Esophagus mucosa (tissue), 1 donor: ENCODE results near the gene ALOX12B. TPM values are rescaled to one million over a fixed set of nuclear protein-coding genes. Genes with fewer than 3 reads are reported as not detected.
A peak's percentile ranks its signal among the peaks of the same experiment; 100 is the strongest.
"Not testable (repeated sequence)": the region's sequence is repeated elsewhere in the genome, so short reads cannot be mapped to it uniquely, and the experiment has no call there.

Experiments
- ATAC-seq: fragments of 200-7000 bp; cut with Tn5 transposase; one replicate; pipeline ENCODE4 v1.9.1; 2020
- total RNA-seq: library from RNA; stranded (reverse); gene quantifications from one replicate; pipeline ENCODE4 v1.2.4, GENCODE V29; 2023
- donor health status: DM: yes; HTN: yes; CAD: no.

Gene ALOX12B
- total RNA-seq, 1 donor from 2014 or later = 15.0 TPM

DNA sequence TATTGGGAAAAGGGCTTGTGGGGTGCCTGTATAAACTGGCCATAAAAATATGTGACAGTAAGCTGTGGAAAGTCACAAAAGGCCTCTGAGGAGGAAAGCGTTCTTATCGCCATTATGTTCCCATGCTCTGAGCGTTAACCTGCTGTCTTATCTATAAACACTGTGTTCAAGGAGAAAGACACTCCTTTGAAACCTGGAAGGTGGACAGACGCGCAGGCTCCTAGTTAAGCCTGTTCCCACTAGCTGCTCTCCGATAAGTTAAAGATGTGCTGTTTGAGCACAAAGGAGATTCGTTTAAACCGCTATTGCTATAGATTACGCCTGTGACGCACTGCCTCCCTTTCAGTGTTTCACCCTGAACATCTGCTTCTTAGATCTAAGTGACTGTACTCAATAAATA, 5.2 kb downstream of the ALOX12B start:
- no peak for ATAC-seq

DNA sequence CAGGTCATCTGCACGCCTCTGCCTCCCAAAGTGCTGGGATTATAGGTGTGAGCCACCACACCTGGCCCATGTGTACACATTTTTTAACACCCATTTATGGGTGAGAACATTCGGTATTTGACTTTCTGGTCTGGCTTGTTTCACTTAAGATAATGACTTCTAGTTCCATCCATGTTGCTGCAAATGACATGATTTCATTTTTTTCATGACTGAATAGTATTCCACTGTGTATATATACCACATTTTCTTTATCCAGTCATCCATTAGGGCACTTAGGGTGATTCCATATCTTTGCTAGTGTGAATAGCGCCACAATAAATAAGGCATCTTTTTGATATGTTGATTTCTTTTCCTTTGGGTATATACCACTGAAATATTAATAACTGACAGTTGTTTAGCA, 5.6 kb downstream of the ALOX12B start:
- no peak for ATAC-seq

DNA sequence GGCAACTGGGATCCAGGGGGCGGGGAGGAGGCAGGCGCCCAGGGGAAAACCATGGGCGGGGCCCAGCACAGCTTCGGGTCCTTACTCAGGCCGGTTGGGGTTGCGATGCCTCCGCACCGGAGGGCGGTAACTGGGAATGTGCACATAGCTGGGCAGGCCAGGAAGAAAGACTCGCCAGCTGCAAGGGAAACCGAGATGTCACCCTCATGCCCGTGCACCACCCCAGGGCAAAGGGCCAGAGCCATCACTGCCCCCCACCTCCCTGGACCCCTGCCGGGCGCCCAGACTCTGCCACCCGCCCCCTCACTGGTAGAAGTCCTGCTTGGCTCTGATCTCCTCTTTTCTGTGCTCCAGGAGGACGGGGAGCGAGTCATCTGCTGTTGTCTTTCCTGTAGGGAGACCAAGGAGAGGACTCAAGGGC, 6.7 kb downstream of the ALOX12B start:
- peak; percentile 11 for ATAC-seq

DNA sequence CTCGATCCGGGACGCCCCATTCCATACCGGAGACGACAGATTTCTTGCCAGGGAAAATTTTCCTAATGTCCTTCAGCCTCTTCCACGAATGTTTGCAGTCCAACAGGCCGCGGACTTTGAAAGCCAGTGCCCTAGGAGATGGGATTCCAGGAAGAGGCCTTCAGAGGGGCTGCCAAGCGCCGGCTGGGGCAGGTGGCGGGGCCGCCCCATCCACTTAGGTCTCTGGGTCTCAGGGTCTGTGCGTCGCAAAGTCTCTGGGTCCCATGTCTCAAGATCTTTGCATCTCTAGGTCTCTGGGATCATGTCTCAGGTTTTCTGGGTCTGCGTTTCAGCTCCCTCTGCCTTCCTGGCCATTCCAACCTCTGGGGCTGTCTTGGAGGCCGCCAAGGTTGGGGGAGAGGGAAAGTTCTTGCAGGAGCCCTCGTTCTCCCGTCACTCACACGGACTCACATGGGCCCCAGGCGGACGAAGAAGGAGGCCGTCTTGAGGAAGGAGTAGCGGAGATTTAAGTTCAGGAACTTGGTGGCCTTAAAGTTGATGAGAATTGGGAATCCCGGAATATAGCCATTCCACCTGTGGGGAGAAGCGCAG, 7.2 kb downstream of the ALOX12B start:
- no peak for ATAC-seq

DNA sequence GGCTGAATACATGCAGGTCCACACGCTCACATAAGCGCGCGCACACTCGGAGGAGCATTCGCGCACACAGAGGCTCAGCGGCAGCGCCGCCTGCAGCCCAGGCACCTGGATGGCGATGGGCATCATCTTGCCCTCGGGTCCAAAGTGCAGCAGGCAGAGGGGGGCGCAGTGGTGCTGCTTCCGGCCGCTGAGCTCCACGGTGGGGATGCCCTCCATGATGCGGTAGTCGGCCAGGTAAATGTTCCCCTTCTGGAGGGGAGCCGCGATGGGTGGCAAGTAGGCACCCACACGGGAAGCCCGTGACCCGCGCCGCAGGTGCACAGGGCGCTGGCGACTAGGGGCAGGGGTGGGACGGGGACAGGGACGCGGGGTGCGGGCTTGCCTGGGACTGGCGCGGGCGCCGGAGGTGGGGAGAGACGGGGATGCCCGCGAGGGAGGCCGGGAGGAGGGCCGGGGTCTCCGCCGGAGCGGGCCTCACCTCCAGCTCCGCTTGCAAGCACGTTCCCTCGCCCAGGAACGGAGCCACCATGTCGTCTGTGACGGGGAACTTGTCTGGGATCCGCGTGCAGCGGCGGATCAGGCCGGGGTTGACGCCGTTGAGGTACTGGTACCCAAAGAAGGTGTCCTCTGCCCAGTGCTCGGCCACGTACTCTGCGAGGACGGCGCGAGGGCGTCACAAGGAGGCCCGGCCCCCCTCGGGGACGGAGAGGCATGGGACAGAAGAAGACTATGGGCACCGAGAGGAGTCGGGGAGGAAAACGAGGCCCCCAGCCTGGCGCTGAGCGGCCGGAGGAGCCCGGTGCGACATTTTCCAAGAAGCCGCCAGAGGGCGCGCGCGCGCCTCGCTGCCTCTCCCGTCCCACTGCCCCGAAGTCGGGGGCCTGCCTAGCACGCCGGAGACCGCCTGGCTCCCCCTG, 8.0 kb downstream of the ALOX12B start:
- peak; percentile 55 for ATAC-seq

DNA sequence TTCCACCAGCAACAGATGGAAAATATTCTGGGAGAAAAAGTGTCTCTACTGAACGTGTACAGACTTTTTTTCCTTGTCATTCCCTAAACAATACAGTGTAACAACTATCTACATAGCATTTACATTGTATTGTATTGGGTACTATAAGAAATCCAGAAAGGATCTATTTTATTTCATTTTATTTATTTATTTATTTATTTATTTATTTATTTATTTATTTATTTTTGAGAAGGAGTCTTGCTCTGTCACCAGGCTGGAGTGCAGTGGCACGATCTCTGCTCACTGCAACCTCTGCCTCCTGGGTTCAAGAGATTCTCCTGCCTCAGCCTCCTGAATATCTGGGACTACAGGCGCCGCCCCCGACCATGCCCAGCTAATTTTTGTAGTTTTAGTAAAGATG, 9.6 kb downstream of the ALOX12B start:
- ATAC-seq = not testable (repeated sequence)

DNA sequence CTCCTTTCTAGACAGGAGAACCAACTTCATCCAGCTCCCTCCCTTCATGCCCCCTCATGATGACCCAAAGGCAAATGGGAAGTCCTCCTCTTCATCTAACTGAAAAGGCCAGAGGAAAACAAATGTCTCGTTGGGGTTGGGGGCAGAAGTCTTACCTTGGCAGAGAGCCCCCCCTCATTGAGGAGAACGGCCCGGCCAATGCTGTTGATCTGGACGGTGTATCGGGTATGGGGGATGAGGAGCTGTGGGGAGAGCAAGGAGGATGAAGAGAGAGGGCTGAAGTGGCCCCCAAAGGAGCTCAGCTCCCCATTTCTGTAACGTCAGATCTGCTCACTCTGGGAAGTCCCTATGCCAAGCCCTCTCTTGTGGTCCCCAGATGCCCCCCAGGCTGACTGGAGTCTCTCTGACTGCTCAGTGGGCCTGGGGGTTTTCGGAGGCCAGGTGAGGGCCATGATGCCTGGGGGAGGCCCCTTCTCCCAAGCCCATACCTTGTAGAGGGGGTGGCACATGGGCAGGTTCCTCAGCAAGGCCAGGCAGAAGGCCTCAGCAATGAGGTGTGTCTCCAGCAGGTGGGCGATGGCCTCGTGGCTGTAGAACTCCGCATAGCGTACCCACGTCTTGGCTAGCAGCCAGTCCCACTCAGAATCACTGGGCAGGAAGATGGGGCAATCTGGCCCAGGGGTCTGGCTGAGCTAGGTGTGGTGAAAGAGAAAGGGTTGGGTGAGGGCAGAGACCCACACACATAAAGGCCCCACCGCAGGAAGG, 10.8 kb downstream of the ALOX12B start:
- no peak for ATAC-seq

DNA sequence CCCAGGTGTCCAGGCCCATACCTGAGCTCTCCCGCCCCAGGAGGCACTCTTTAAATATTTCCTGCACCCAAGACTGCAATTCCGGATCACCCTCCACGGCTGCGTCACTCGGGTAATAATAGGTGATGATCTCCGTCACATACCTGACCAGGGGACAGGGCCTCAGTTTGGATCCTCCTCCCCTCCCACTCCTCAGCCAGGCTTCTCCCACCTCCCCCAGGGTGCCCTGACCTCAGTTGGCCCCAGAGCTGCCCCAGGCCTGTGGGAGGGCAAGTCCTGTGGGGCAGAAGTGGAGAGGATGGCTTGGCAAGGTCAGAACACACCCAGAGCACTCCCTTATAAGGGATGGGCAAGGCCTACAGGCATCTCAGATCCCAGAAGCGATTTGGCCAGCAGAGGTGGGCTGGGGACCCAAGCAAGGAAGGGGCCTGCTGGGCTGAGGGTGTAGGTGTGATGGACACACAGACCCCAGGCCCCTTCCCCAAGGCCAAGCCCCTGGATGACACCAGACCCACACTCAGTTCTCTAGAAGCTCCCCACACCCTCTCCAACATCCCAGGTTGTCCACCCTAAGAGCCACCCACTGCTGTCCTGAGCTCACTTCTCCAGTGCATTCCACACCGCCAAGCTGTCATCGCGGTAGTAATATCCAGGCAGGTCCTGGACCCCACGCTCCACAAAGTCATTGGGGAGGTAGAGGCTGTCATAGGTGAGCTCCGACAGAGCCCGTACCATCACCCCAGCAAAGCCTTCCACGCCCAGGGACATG, 11.8 kb downstream of the ALOX12B start:
- ATAC-seq = no peak

DNA sequence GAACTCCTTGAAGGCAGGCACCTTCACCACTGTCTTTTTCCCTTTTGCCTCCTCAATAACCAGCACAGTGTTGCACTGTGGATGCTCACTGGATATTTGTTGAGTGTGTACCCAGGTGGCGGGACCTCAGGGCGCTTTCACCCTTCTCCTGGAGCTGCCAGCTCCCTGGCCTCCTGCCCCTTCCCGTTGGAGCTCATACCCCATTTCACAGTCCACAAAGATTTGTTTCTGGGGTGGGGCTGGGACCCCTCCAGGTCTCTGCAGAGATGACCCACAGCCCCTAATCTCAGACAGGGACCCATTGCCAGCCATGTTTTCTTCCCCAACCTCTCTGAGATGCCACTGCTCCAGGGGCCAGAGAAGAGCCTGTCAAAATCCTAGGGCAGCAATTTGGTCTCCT, 12.4 kb downstream of the ALOX12B start:
- ATAC-seq = no peak

DNA sequence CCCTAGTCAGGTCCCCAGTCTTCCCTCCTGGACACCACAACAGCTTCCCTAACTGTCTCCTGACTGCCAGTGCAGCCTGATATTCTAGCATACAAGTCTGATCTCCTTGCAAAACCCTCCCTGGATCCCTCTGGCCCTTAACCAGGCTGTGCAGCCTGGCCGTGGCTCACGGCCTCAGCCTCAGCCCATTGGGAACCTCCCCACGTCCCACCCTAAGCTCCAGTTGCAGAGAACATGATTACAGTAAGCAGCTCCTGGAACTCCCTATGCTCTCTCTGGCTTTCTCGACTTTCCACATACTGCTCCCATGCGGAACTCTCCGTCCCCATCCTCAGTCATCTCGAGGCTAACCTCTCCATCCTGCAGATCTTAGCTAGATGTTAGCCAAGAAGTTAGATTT, 13.0 kb downstream of the ALOX12B start:
- ATAC-seq = no peak

DNA sequence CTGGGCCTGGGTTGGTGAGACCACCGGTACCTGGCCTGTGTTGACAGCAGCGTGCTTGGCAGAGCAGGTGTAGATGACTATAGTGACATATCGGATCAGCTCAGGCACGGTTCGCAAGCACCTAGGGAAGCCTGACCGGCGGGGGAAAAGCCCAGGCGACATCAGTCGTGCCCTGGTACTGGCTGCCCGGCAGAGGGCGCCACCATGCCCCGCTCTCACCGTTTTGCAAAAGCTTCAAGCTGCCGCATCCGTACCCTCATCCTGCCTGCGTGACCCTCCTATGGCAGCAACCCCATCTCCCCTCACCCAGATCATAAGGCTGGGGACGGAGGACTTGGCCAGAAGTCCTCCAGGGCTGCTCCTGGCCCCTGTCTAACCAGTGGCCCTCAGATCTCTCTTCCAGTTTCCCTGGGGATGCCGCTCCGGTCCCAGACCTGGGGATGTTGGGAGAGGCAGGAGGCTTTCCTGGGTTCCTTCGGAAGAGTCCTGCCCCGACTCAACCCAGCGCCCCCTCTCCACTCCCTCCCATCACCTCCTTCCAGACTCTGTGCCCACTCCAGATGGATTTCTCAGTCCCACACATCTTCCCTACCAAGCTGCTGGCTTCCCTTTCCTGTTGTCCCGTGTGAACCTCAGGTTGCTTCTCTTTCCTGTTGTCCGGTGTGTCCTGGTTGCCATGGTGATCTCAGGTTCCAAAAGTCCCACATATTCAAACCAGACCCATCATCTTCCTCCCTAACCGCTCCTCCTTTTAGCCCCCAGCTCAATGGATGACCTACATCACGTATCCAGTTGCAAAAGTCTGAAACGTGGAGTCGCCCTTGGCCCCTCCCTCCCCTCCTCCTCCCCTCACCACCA, 13.7 kb downstream of the ALOX12B start:
- peak; percentile 67 for ATAC-seq

DNA sequence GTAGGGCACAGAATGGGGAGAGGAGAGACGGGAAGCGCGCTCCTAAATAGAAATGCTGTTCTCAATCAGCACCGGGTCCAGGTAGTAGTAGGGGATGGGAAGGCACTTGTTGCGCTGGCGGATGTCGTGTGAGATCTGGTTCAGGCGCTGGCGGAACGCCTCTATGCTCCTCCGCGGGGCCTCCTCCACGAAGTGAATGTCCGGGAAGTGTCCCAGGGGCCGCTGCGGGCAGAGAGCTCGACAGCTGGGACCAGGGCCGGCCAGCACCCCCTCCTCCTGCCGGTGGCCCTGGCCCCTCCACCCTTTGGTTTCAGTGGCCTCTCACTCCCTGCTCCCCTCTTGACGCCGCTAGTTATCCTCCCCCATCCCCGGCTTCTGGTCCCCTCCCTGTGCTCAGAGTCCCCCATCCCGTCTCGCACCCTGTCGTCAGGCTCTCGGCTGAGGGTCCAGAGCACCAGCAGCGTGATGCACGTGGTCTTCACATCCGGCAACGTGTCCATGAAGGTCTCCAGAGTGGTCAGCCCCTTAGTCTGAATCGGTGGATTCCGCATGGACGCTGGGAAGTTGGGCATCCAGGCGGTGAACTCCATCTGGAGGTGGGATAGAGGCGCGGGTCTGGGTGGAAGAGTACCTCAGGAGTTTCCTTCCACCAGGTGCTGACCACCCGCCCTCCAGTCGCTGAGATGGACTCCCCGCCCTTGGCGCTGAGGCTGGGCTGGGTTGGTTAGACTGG, 14.6 kb downstream of the ALOX12B start:
- ATAC-seq = no peak

DNA sequence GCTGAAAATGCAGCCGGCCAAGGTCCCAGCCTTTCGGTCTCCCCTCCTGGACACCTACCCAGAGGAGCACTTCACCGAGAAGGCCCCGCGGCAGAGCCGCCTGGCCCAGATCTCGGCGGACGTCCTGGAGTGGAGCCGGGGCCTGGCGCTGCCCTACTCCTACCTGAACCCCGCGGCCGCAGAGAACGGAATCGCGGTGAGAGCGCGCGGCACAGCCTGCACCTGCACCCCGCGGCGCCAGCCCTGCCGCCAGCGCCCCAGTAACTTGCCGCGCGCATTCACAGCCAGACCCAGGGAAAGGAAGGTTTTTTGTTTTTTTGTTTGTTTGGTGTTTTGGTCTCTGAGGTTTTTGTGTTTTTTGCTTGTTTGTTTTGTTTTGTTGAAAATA, 15.2 kb downstream of the ALOX12B start:
- peak; percentile 9 for ATAC-seq

DNA sequence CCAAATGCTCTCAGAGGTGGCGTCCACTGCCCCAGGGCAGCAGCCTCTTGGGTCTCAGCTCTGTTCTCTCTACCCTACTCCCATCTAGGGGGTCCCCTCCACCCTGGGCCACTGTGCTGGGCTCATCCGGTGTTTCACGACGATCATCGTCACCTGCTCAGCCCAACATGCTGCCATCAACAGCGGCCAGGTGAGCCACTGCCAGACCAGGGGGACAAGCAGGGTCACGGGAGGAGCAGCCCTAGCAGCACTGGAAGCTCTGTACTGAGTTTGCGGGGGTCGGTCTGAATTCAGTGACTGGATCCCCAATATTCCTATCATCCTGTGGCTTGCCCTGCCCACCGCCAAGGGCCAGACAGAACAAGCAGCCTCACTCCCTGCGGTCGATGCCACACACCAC, 16.0 kb downstream of the ALOX12B start:
- no peak for ATAC-seq

DNA sequence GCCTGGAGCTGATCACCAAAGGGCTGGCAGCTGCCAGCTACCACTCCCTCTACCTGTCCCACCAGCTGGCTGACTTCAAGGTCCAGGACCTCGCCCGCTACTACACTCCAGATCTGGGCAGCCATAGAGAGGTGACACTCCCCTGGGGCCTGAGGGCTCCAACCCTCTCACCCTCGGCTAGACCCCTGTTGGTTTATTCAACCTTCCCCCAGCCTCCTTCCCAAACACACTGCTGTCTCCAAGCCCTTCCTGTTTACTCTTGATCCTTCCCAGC, 18.0 kb downstream of the ALOX12B start:
- ATAC-seq = peak; percentile 27

DNA sequence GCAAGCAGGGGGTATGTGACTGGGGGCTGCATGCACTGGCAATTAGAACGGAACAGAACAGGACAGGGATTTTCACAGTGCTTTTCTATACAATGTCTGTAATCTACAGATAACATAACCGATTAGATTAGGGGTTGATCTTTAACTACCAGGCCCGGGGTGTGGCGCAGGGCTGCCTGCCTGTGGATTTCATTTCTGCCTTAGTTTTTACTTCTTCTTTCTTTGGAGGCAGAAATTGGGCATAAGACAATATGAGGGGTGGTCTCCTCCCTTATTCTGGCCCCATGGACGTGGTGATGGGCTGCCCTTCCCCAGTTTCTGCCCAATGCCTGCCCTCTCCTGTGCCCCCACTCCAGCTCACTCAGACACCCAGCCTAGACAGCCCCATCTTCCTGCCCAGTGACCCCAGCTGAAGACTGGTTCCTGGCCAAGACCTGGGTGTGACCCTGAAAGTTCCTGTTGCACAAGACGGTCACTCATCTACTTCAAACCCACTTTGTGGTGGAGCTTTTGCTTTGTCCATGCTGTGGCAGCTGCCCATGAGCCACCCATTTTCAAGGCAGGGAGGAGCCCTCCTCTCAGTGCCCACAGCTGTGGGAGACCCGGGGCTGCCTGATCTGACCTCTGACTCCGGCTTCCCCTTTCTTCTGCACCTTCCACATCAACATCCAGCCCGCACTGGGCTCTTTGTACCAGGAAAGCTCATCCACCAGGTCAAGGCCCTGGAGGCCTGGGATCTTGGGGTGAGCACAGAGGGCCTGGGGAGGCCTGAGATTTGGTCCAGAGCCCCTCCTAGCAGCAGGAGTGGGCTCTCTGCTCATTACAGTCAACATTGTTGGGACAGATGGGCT, 18.6 kb downstream of the ALOX12B start:
- peak; percentile 2 for ATAC-seq

DNA sequence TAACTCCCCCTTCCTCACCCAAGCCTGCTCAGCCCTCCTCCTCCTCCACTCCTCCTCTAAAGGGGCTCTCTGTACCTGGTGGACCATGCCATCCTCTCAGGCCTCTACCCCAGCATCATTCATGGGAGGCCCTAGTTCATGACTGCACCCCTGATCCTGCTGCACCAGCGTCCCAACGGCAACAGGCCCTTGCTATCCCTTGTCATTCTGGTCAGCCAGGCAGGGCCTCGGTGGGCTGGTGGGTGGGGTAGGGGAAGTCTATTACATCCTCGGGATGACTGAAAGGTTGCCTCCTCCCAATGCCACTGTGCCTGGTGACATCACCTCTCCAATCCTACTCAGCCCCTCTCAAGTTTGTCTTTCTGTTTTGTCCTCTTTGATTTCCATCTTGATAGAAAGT, 19.7 kb downstream of the ALOX12B start:
- no peak for ATAC-seq

DNA sequence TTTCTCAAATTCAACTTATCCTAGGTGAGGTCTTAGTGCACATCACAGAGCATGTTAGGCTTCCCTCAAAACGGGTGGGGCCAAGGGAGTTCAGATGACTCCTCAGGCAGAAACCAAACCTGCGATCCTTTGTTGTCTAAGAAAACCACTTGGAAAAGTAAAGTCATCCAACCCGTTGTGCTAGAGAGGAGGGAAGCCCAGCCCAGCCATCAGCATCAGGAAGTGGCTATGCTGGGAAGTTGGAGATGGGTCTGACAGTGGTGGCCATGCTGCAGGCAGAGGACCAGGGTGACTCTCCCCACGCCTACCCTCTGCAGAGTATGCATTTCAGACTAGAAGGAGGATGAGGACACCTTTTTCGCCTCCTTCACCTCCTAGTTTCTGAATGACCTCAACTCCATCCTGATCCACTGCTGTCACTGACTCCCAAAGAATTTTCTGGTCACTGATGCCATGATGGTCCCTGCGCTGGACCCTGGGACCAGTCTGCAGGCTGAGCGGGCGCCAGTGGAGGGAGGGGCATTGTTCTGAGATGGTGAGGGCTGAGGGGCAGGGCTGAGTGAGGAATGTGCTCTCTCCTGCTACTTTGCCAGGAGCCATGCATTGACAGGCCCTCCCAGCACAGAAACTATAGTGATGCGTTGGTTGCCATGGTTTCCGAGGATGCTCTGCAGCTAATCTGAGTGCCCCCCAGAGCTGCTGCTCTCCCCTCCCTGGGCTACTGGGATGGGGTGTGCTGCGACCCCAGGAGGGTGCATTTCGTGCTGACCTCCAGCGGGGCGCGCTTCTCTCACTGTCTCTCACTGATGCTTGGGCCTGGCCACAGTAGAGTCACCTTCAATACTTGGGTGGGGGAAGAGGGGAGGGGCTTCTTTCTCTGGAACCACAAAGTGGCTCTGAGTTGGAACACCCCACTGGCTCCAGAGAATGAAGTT, 20.4 kb downstream of the ALOX12B start:
- ATAC-seq = peak; percentile 72

DNA sequence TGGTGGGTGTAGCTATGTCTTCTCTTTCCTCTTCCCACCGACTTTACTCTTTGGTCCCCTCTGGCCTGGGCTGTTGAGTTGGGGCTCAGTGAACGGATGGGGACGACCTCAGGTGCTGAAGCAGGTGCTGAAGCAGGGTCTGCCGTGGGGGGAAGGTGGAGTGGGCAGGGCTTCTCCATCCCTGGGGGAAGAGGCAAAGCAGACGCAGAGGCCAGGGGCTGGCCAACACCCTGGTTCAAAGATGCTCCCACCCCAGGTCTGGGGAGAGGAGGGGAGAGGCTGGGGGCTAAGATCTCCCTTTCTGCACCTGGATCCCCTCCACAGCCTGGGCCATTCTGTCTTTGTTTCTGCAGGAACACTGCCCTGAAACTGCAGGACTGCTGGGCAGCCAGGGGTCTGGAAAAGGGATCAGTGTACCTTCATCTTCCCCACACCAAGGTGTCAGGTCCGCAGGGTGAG, 22.9 kb downstream of the ALOX12B start:
- ATAC-seq = no peak
